Measurements from ENCODE around the gene C1QTNF12. TPM values are rescaled to one million over a fixed set of nuclear protein-coding genes. Genes with fewer than 3 reads are reported as not detected.

The C1QTNF12 gene
- total and polyA plus RNA-seq, 4 donors, result 1.2 to 3.0 (median 2.0) TPM

GRCh38 chr1:1260843-1261560, 14.5 kb upstream of the C1QTNF12 start:
- peaks cover 6 to 56% (median 14%) of the 10 kb centered on the region in 4 donors for H3K36me3 ChIP-seq (ENCODE audit: control insufficient read depth in 4 of 4, insufficient read depth in 4 of 4, low read length in 4 of 4)
- peak overlapping the region in 1 of 2 donors; percentile 51 for H3K27ac ChIP-seq (ENCODE audit: low read depth in 1 of 2, low read length in 1 of 2)
- no peaks in the 10 kb centered on the region for H3K27me3 ChIP-seq (ENCODE audit: control insufficient read depth in 3 of 3, insufficient read depth in 3 of 3, low read length in 2 of 3)
- WGBS, 2 donors, result 54 to 57% methylated on average over 16 of the region's 16 CpGs
- H3K4me3 ChIP-seq, result no peak overlapping the region
- no peak overlapping the region for H3K9ac ChIP-seq (ENCODE audit: insufficient read depth in 1 of 2, low read length in 2 of 2)
- DNase-seq (no peak), ATAC-seq (ENCODE audit: insufficient read depth, low FRiP score) (no peak)
- no peak for TF ChIP-seq CTCF (IDR thresholded peaks at IDR 0.05; ENCODE audit: control extremely low read depth, extremely low read depth)
- peaks cover 0 to 5% (median 0%) of the 10 kb centered on the region in 4 donors for H3K9me3 ChIP-seq (ENCODE audit: control insufficient read depth in 4 of 4, insufficient read depth in 3 of 4, low read length in 3 of 4)
- H3K4me1 ChIP-seq (ENCODE audit: control insufficient read depth in 5 of 5, insufficient read depth in 5 of 5, low read length in 5 of 5), result peaks cover 0 to 10% (median 0%) of the 10 kb centered on the region in 5 donors

GRCh38 chr1:1259951-1260600, 13.6 kb upstream of the C1QTNF12 start:
- Histone ChIP-seq H3K27ac (ENCODE audit: low read depth in 1 of 2, low read length in 1 of 2) (peak overlapping the region in 1 of 2 donors; percentile 49), H3K4me3 (no peak overlapping the region), H3K36me3 (ENCODE audit: control insufficient read depth in 4 of 4, insufficient read depth in 4 of 4, low read length in 4 of 4) (peaks cover 9 to 60% (median 12%) of the 10 kb centered on the region in 4 donors), H3K9ac (ENCODE audit: insufficient read depth in 1 of 2, low read length in 2 of 2) (no peak overlapping the region), H3K27me3 (ENCODE audit: control insufficient read depth in 3 of 3, insufficient read depth in 3 of 3, low read length in 2 of 3) (no peaks in the 10 kb centered on the region), H3K4me1 (ENCODE audit: control insufficient read depth in 5 of 5, insufficient read depth in 5 of 5, low read length in 5 of 5) (peaks cover 0 to 10% (median 0%) of the 10 kb centered on the region in 5 donors), H3K9me3 (ENCODE audit: control insufficient read depth in 4 of 4, insufficient read depth in 3 of 4, low read length in 3 of 4) (peaks cover 0 to 5% (median 0%) of the 10 kb centered on the region in 4 donors)
- 74 to 82% methylated on average over 26 of the region's 26 CpGs for WGBS, 2 donors
- ATAC-seq (ENCODE audit: insufficient read depth, low FRiP score) (no peak), DNase-seq (no peak)
- no peak for TF ChIP-seq CTCF (IDR thresholded peaks at IDR 0.05; ENCODE audit: control extremely low read depth, extremely low read depth)

DNA sequence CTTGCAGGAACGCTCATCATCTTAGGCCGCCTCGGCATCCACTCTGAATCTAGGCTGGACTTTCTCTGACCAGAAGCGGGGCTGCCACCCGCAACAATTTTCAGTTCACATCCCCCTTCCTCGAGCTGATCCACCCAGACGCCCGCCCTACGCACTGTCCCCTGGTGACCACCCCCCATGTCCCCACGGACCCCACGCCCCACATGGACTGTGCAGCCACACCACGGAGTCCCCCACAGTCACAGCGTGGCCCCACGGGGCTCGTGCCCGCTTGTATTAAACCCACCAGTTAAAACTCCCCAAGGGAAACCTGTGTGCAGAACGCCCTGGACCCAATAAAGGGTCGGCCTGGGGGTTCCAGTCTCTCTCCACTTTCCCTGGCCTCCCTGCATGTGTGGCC, 13.0 kb upstream of the C1QTNF12 start:
- WGBS, 2 donors, result 95% methylated on average over 18 of the region's 18 CpGs
- H3K4me1 ChIP-seq (ENCODE audit: control insufficient read depth in 5 of 5, insufficient read depth in 5 of 5, low read length in 5 of 5), result peaks cover 0 to 10% (median 0%) of the 10 kb centered on the region in 5 donors
- no peak overlapping the region for H3K27ac ChIP-seq (ENCODE audit: low read depth in 1 of 2, low read length in 1 of 2)
- no peak overlapping the region for H3K9ac ChIP-seq (ENCODE audit: insufficient read depth in 1 of 2, low read length in 2 of 2)
- no peak overlapping the region for H3K4me3 ChIP-seq
- DNase-seq, result no peak
- peaks cover 8 to 61% (median 14%) of the 10 kb centered on the region in 4 donors for H3K36me3 ChIP-seq (ENCODE audit: control insufficient read depth in 4 of 4, insufficient read depth in 4 of 4, low read length in 4 of 4)
- TF ChIP-seq CTCF (IDR thresholded peaks at IDR 0.05; ENCODE audit: control extremely low read depth, extremely low read depth), result no peak
- peaks cover 0 to 5% (median 0%) of the 10 kb centered on the region in 4 donors for H3K9me3 ChIP-seq (ENCODE audit: control insufficient read depth in 4 of 4, insufficient read depth in 3 of 4, low read length in 3 of 4)
- H3K27me3 ChIP-seq (ENCODE audit: control insufficient read depth in 3 of 3, insufficient read depth in 3 of 3, low read length in 2 of 3), result no peaks in the 10 kb centered on the region
- ATAC-seq (ENCODE audit: insufficient read depth, low FRiP score), result no peak

Measured in lung (tissue), 12 donors.